Thyroid gland (tissue), 4 donors: Measurements from ENCODE around the gene EIF2S2. TPM values are rescaled to one million over a fixed set of nuclear protein-coding genes. Genes with fewer than 3 reads are reported as not detected.

Experiments
- DNase-seq, 2 donors: peaks; one replicate each; pipeline ENCODE4 v3.0.0-alpha.2; 2019
- H3K27ac ChIP-seq, 3 donors: fragments of 200-600 bp; sonication (generic); 1 replicate in 2 of 3; 2 replicates in 1 of 3; pipeline ENCODE4 v1.5.1; 2016 to 2019; ENCODE audit warnings: mild to moderate bottlenecking in 1 of 3, moderate library complexity in 1 of 3
- H3K27me3 ChIP-seq: fragments of 200-600 bp; sonication (generic); one replicate; pipeline ENCODE4 v1.5.1; 2019
- H3K36me3 ChIP-seq, 2 donors: fragments of 200-600 bp; sonication (generic); one replicate each; pipeline ENCODE4 v1.5.1; 2016 to 2019
- H3K4me1 ChIP-seq, 2 donors: fragments of 200-600 bp; sonication (generic); one replicate each; pipeline ENCODE4 v1.5.1; 2017 to 2019
- H3K4me3 ChIP-seq, 3 donors: fragments of 200-600 bp; sonication (generic); replicated peaks in 1 of 3; 1 replicate in 2 of 3; 2 replicates in 1 of 3; pipeline ENCODE4 v1.5.1; 2016; ENCODE audit warnings: mild to moderate bottlenecking in 1 of 3
- H3K9me3 ChIP-seq: fragments of 200-600 bp; sonication (generic); one replicate; pipeline ENCODE4 v1.5.1; 2017
- CTCF ChIP-seq, 6 experiments: fragments of 200-600 bp in 3 of 6; fragments of 450-650 bp in 3 of 6; sonication (generic) in 3 of 6; IDR thresholded peaks; one replicate each; pipeline ENCODE4 v1.5.1; 2016 to 2019; ENCODE audit warnings: antibody characterized with exemption in 6 of 6, mild to moderate bottlenecking in 2 of 6, inconsistent platforms in 1 of 6, moderate library complexity in 1 of 6
- POLR2A ChIP-seq, 2 donors: fragments of 450-650 bp; IDR thresholded peaks; one replicate each; pipeline ENCODE4 v1.6.1; 2017; ENCODE audit warnings: antibody characterized with exemption in 2 of 2, mild to moderate bottlenecking in 2 of 2, moderate library complexity in 1 of 2
- WGBS, 2 donors: methylation state at CpG; one replicate each; pipeline ENCODE4 v1.1.5; 2017; 5-methylcytosine and 5-hydroxymethylcytosine counted together
- intact Hi-C: fragments of 100-400 bp; cut with DNase I; formaldehyde crosslinking; loops from one replicate; pipeline ENCODE4 v1.15.1; 2023
- total RNA-seq, 4 donors: library from RNA; depleted of rRNA; stranded (reverse); fragments of >200 nt; gene quantifications; one replicate each; pipeline ENCODE4 v1.2.3, GENCODE V29; 2016

EIF2S2 gene
- total RNA-seq, 4 donors from 2014 or later: 34.1 to 50.5 (median 42.6) TPM

DNA sequence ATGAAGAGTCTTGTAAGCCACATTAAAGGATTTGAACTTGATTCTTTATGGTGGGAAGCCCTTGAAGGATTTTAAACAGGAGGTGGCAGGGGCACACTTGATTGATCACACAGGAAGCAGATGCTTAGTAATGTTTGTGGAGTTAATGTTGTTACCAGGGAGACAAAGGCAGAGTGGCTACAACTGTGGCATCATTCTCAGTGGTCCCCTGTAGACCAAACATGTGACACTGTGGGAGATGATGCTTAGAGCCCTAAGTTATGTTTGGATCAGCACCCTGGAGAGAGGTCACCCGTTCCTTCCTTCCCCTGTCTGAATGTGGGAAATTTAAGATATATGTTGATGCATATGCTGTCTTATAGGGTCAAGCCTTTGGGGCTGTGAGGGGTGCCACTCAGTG, 53.2 kb downstream of the EIF2S2 start:
- no peak overlapping the region for H3K4me3 ChIP-seq
- no peaks in the 10 kb centered on the region for H3K36me3 ChIP-seq
- no peaks in the 10 kb centered on the region for H3K27me3 ChIP-seq
- H3K4me1 ChIP-seq: peaks cover 31 to 45% of the 10 kb centered on the region in 2 donors
- TF ChIP-seq POLR2A (IDR thresholded peaks at IDR 0.05) (no peak), CTCF (IDR thresholded peaks at IDR 0.05) (no peak)
- no peak overlapping the region for H3K27ac ChIP-seq
- H3K9me3 ChIP-seq: no peaks in the 10 kb centered on the region
- no peak for DNase-seq
- intact Hi-C loops: no loop called here
- 41 to 57% methylated on average over 1 of the region's 1 CpG for WGBS, 2 donors

GRCh38 chr20:34055290-34055689, 56.8 kb downstream of the EIF2S2 start:
- intact Hi-C loops: no loop called here
- Histone ChIP-seq H3K4me3 (no peak overlapping the region), H3K36me3 (no peaks in the 10 kb centered on the region), H3K4me1 (peaks cover 17 to 23% of the 10 kb centered on the region in 2 donors), H3K27me3 (no peaks in the 10 kb centered on the region), H3K9me3 (no peaks in the 10 kb centered on the region), H3K27ac (no peak overlapping the region)
- 78 to 82% methylated on average over 1 of the region's 1 CpG for WGBS, 2 donors
- no peak for DNase-seq
- TF ChIP-seq POLR2A (IDR thresholded peaks at IDR 0.05): no peak
- TF ChIP-seq CTCF (IDR thresholded peaks at IDR 0.05): no peak

DNA sequence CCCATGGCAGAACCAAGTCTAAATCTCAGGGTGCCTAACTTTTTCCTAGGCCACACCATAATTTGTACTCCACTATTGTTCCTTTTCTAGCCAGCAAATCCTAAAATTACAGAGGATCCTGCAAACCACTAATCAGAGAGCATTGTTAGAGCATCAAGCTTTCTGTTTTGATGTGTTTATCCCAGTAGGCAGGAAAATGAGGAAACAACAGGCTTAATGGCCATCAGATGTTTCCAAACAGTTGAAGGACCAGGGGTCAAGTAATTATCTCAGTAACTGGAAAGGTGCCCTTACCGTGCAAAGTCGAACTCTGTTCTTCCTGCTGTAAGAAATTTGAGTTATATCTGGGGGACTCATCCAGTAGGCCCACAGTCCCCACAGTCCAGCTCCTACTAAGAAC, 59.6 kb downstream of the EIF2S2 start:
- no peaks in the 10 kb centered on the region for H3K9me3 ChIP-seq
- H3K4me3 ChIP-seq: no peak overlapping the region
- 69 to 81% methylated on average over 2 of the region's 2 CpGs for WGBS, 2 donors
- H3K4me1 ChIP-seq: peaks cover 24 to 42% of the 10 kb centered on the region in 2 donors
- TF ChIP-seq POLR2A (IDR thresholded peaks at IDR 0.05): no peak
- TF ChIP-seq CTCF (IDR thresholded peaks at IDR 0.05): no peak
- DNase-seq: no peak
- no peaks in the 10 kb centered on the region for H3K36me3 ChIP-seq
- no peaks in the 10 kb centered on the region for H3K27me3 ChIP-seq
- intact Hi-C loops: no loop called here
- H3K27ac ChIP-seq: no peak overlapping the region

DNA sequence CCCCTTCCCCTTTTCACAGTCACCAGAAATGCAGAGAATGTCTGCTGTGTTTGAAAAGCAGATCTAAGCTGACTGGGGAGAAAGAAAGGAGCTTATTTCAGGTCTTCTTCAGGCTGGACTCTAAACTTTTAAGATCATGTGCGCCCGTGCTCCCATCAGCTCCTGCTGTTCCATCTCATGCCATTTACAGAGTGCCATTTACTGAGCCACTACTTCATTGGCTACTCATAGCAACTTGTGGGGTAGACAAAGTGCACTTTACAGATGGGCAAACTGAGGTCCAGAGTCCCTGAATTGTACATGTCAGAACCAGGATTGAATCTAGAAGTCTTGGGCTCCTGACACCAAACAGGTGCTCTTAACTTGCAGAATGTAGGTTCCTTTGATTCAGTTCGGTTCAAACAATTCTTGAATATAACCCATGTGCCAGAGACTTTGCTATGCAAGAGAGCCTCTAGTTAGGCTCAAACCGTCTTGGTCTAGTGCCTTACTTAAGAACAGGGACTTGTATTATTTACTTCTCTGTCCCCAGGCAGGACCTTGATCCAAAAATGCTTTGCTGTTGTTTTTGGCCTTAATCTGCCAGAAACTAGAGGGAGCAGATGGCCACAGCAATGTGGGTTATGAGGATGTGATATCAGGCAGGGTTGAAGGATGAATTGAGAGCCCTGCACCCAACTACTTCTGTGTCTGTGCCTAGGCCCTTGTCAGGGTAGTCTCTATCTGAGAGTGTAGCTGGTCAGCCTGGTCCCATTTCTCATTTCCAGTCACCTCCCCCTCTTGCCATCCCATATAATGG, 61.9 kb downstream of the EIF2S2 start:
- peak; percentile 33 to 38 for DNase-seq
- H3K36me3 ChIP-seq: no peaks in the 10 kb centered on the region
- TF ChIP-seq CTCF (IDR thresholded peaks at IDR 0.05) (no peak), POLR2A (IDR thresholded peaks at IDR 0.05) (no peak)
- intact Hi-C loops: no loop called here
- H3K27ac ChIP-seq: peak overlapping the region; percentile 8 to 39 (median 33)
- H3K4me1 ChIP-seq: peaks cover 30 to 52% of the 10 kb centered on the region in 2 donors
- WGBS, 2 donors: 51 to 55% methylated on average over 4 of the region's 4 CpGs
- H3K4me3 ChIP-seq: no peak overlapping the region
- no peaks in the 10 kb centered on the region for H3K27me3 ChIP-seq
- H3K9me3 ChIP-seq: no peaks in the 10 kb centered on the region

DNA sequence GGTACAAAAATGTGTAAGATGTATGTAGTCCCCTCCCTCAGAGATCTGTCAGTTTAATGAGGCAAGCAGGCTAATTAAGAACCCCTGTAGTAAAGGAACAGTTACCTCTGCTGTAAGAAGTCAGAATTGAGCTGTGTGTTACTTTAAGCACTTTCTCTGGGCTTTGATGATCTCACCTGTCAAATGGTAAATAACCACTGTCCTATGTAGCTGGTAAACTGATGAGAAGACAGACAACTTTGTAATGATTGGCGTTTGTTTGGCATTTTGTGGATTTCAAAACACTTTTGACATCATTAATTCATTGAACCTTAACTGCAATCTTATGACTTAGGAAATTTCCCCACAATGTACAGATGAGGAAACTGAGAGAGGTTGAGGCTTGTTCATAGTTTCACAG, 62.7 kb downstream of the EIF2S2 start:
- WGBS, 2 donors: 100% methylated on average over 1 of the region's 1 CpG
- H3K4me3 ChIP-seq: no peak overlapping the region
- TF ChIP-seq POLR2A (IDR thresholded peaks at IDR 0.05) (no peak), CTCF (IDR thresholded peaks at IDR 0.05) (no peak)
- H3K9me3 ChIP-seq: no peaks in the 10 kb centered on the region
- DNase-seq: no peak
- intact Hi-C loops: no loop called here
- peaks cover 26 to 51% of the 10 kb centered on the region in 2 donors for H3K4me1 ChIP-seq
- no peaks in the 10 kb centered on the region for H3K36me3 ChIP-seq
- peak overlapping the region in 1 of 3 donors; percentile 8 for H3K27ac ChIP-seq
- no peaks in the 10 kb centered on the region for H3K27me3 ChIP-seq
